ENCODE measurements around the gene DNLZ.

GRCh38 chr9:136358016-136358415 lies 5.5 kb downstream of the DNLZ start:
- TF ChIP-seq, protein P1, sequence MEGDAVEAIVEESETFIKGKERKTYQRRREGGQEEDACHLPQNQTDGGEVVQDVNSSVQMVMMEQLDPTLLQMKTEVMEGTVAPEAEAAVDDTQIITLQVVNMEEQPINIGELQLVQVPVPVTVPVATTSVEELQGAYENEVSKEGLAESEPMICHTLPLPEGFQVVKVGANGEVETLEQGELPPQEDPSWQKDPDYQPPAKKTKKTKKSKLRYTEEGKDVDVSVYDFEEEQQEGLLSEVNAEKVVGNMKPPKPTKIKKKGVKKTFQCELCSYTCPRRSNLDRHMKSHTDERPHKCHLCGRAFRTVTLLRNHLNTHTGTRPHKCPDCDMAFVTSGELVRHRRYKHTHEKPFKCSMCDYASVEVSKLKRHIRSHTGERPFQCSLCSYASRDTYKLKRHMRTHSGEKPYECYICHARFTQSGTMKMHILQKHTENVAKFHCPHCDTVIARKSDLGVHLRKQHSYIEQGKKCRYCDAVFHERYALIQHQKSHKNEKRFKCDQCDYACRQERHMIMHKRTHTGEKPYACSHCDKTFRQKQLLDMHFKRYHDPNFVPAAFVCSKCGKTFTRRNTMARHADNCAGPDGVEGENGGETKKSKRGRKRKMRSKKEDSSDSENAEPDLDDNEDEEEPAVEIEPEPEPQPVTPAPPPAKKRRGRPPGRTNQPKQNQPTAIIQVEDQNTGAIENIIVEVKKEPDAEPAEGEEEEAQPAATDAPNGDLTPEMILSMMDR (IDR thresholded peaks at IDR 0.05), result no peak
- no peak for TF ChIP-seq POLR2A (IDR thresholded peaks at IDR 0.05)
